DOHH2 (cell line): ENCODE results near the gene CDK14.

Experiments used
- CTCF ChIP-seq: fragments of 200-600 bp; sonication (generic); IDR thresholded peaks from one replicate; pipeline ENCODE4 v1.5.1; 2014; ENCODE audit warnings: antibody characterized with exemption, mild to moderate bottlenecking, low read depth, low read length; ENCODE audit not compliant: poor library complexity, severe bottlenecking
- EZH2phosphoT487 ChIP-seq: fragments of 200-600 bp; sonication (generic); IDR thresholded peaks from 2 replicates; pipeline ENCODE4 v1.6.1; 2017; ENCODE audit warnings: borderline replicate concordance, mild to moderate bottlenecking, antibody characterized with exemption, low read length, moderate library complexity, mixed read lengths

- no peak for TF ChIP-seq CTCF
- TF ChIP-seq EZH2phosphoT487, result no peak
Measured at GRCh38 chr7:90727412-90727811, 131.3 kb downstream of the CDK14 start.
